ENCODE measurements around the gene PCK1. TPM values are rescaled to one million over a fixed set of nuclear protein-coding genes. Genes with fewer than 3 reads are reported as not detected.

Gene PCK1
- total RNA-seq, 1 experiment from 2014 or later = 0.49 TPM

DNA sequence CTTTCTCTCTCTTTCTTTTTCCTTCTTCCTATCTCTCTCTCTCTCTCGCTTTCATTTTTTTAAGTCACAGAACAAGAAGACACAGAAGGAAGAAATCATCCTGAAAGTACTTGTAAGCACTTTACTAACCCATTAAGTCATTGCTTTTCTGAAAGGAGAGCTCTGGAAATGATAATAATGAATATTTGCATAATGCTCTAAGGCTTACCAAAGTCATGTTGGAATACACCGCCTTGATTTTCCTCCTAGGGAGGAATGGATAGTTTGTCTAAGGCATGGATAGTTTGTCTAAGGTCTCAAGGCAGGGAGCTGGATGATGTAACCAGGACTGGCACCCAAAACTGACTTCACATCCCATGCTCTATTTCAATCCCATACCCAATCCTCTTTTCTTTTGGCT lies 23.1 kb upstream of the PCK1 start:
- CTCF ChIA-PET = interaction anchor here (0.7 kb wide), 1 partner anchor 39 kb away, joined by 3 read pairs; no protein-coding TSS in a partner anchor
- Histone ChIP-seq H2AFZ (ENCODE audit: low read depth, low read length, poor library complexity, severe bottlenecking) (no peak overlapping the region), H3K79me2 (ENCODE audit: insufficient read depth, low read length) (no peaks in the 10 kb centered on the region), H3K27ac (ENCODE audit: low read depth, low read length) (no peak overlapping the region), H3K4me1 (ENCODE audit: control insufficient read depth in 1 of 2, insufficient read depth in 2 of 2, low read length in 2 of 2) (no peaks in the 10 kb centered on the region), H3K4me2 (ENCODE audit: low read length) (no peak overlapping the region), H4K20me1 (ENCODE audit: insufficient read depth) (no peaks in the 10 kb centered on the region), H3K27me3 (ENCODE audit: insufficient read depth, low read length) (peaks cover 52% of the 10 kb centered on the region), H3K4me3 (replicated peaks in 1 of 2; ENCODE audit: low read depth in 1 of 2, low read length in 2 of 2) (no peak overlapping the region), H3K36me3 (ENCODE audit: control insufficient read depth in 1 of 2, insufficient read depth in 2 of 2, low read length in 2 of 2) (no peaks in the 10 kb centered on the region), H3K9me3 (ENCODE audit: control insufficient read depth in 1 of 2, insufficient read depth in 1 of 2, low read depth in 1 of 2, low read length in 2 of 2) (no peaks in the 10 kb centered on the region), H3K9me2 (ENCODE audit: insufficient read depth) (no peaks in the 10 kb centered on the region), H3K9ac (ENCODE audit: low read length) (no peak overlapping the region)
- ATAC-seq (no peak), DNase-seq (ENCODE audit: low read depth, low spot score) (no peak)
- POLR2A ChIA-PET = no interaction called here
- no TSS peak for BruUV-seq (replicated peaks)
- TF ChIP-seq POLR2A (IDR thresholded peaks at IDR 0.05; ENCODE audit: borderline replicate concordance, extremely low read depth, insufficient read depth, insufficient read length) (no peak), RAD21 (IDR thresholded peaks at IDR 0.05; ENCODE audit: low read depth) (no peak), ELF1 (IDR thresholded peaks at IDR 0.05; ENCODE audit: borderline replicate concordance, low read depth) (no peak)
- RAD21 ChIA-PET (ENCODE audit: low non-redundant PET in 1 of 2, low total read pairs in 2 of 2, uncharacterized antibody in 2 of 2, unreplicated experiment in 2 of 2) = no interaction called here
- intact Hi-C loops (cut with micrococcal nuclease) = no loop called here

- Histone ChIP-seq H3K36me3 (ENCODE audit: control insufficient read depth in 1 of 2, insufficient read depth in 2 of 2, low read length in 2 of 2) (no peaks in the 10 kb centered on the region), H3K4me3 (replicated peaks in 1 of 2; ENCODE audit: low read depth in 1 of 2, low read length in 2 of 2) (no peak overlapping the region), H3K27ac (ENCODE audit: low read depth, low read length) (no peak overlapping the region), H3K4me1 (ENCODE audit: control insufficient read depth in 1 of 2, insufficient read depth in 2 of 2, low read length in 2 of 2) (no peaks in the 10 kb centered on the region), H3K9me3 (ENCODE audit: control insufficient read depth in 1 of 2, insufficient read depth in 1 of 2, low read depth in 1 of 2, low read length in 2 of 2) (no peaks in the 10 kb centered on the region), H3K9ac (ENCODE audit: low read length) (no peak overlapping the region), H4K20me1 (ENCODE audit: insufficient read depth) (no peaks in the 10 kb centered on the region), H3K79me2 (ENCODE audit: insufficient read depth, low read length) (no peaks in the 10 kb centered on the region), H2AFZ (ENCODE audit: low read depth, low read length, poor library complexity, severe bottlenecking) (no peak overlapping the region), H3K4me2 (ENCODE audit: low read length) (no peak overlapping the region), H3K27me3 (ENCODE audit: insufficient read depth, low read length) (peaks cover 70% of the 10 kb centered on the region), H3K9me2 (ENCODE audit: insufficient read depth) (no peaks in the 10 kb centered on the region)
- RAD21 ChIA-PET (ENCODE audit: low non-redundant PET in 1 of 2, low total read pairs in 2 of 2, uncharacterized antibody in 2 of 2, unreplicated experiment in 2 of 2) = no interaction called here
- CTCF ChIA-PET = no interaction called here
- no peak for ATAC-seq
- intact Hi-C loops (cut with micrococcal nuclease) = no loop called here
- no TSS peak for BruUV-seq (replicated peaks)
- POLR2A ChIA-PET = no interaction called here
- TF ChIP-seq CEBPB (IDR thresholded peaks at IDR 0.05; ENCODE audit: low read depth) = no peak
- no peak for TF ChIP-seq RAD21 (IDR thresholded peaks at IDR 0.05; ENCODE audit: low read depth)
- TF ChIP-seq SRF (IDR thresholded peaks at IDR 0.05; ENCODE audit: low read depth) = no peak
- no peak for TF ChIP-seq SIN3A (IDR thresholded peaks at IDR 0.05; ENCODE audit: low read depth)
- TF ChIP-seq SP1 (IDR thresholded peaks at IDR 0.05; ENCODE audit: low read depth) = no peak
- TF ChIP-seq EZH2 (IDR thresholded peaks at IDR 0.05) = no peak
- TF ChIP-seq, protein P1, sequence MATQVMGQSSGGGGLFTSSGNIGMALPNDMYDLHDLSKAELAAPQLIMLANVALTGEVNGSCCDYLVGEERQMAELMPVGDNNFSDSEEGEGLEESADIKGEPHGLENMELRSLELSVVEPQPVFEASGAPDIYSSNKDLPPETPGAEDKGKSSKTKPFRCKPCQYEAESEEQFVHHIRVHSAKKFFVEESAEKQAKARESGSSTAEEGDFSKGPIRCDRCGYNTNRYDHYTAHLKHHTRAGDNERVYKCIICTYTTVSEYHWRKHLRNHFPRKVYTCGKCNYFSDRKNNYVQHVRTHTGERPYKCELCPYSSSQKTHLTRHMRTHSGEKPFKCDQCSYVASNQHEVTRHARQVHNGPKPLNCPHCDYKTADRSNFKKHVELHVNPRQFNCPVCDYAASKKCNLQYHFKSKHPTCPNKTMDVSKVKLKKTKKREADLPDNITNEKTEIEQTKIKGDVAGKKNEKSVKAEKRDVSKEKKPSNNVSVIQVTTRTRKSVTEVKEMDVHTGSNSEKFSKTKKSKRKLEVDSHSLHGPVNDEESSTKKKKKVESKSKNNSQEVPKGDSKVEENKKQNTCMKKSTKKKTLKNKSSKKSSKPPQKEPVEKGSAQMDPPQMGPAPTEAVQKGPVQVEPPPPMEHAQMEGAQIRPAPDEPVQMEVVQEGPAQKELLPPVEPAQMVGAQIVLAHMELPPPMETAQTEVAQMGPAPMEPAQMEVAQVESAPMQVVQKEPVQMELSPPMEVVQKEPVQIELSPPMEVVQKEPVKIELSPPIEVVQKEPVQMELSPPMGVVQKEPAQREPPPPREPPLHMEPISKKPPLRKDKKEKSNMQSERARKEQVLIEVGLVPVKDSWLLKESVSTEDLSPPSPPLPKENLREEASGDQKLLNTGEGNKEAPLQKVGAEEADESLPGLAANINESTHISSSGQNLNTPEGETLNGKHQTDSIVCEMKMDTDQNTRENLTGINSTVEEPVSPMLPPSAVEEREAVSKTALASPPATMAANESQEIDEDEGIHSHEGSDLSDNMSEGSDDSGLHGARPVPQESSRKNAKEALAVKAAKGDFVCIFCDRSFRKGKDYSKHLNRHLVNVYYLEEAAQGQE (IDR thresholded peaks at IDR 0.05; ENCODE audit: low read depth) = no peak
- no peak for TF ChIP-seq ELF1 (IDR thresholded peaks at IDR 0.05; ENCODE audit: borderline replicate concordance, low read depth)
- TF ChIP-seq FOSL1 (IDR thresholded peaks at IDR 0.05; ENCODE audit: low read depth) = no peak
- TF ChIP-seq POLR2AphosphoS5 (IDR thresholded peaks at IDR 0.05; ENCODE audit: low read depth, low read length) = no peak
- DNase-seq (ENCODE audit: low read depth, low spot score) = no peak
Measured at GRCh38 chr20:57539889-57540288, 21.0 kb upstream of the PCK1 start.

All from HCT116 (cell line).